Measurements from ENCODE around the gene CST3.
A peak's percentile ranks its signal among the peaks of the same experiment; 100 is the strongest.
"Not testable (repeated sequence)": the region's sequence is repeated elsewhere in the genome, so short reads cannot be mapped to it uniquely, and the experiment has no call there.

CST3 gene

GRCh38 chr20:23641936-23642751 is 4.4 kb upstream of the CST3 start:
- DNase-seq = peak; percentile 91

- no peak for DNase-seq
Measured at GRCh38 chr20:23640671-23641667, 3.2 kb upstream of the CST3 start.

DNA sequence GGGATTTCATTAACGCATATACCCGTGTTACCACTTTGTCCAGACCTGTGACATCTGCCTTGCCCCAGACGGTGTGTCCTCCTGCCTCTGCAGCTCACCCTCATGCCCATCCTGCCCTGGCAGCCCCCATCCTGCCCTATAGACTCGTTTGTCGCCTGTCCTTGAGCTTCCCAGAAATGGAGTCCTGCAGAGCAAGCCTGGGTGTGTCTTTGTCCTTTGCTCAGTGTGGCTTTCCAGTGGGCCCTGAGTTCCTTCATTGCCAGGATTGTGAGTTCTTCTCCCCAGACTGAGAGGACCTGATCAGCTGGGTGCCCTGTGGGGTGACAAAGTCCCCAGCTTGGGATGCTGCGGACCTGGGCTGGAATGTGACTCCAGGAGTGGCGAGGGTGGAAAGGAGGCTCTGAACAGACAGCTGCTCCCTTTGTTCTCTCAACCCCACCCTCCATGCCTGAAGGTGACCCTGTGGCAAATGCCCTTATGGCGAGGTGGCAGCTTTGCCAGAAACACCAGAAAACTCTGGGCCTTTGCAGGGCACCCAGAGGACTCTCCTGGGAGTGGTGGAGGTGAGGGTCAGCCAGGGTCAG is 2.4 kb upstream of the CST3 start:
- no peak for DNase-seq

DNA sequence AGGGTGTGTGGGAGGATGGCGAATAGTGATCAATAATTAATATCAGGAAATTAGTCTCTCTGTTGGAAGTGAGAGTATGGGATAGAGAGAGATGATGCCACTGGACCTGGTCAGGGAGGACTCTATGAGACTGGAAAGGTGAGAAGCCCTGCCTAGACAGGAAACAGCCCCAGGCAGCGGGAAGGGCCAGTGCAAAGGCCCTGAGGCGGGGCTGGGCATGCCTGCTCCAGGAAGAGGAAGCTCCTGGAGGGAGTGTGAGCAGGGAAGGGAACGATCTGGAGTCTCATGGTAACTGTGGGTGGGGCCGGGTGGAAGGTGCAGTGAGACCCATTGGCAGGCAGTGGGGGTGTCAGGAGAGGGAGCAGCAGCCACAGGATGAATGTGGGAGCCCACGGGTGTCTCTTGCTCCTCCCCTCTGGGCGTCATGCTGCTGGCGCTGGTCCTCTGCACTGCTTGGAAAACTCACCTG is 1.8 kb upstream of the CST3 start:
- no peak for DNase-seq

GRCh38 chr20:23638309-23638708 is 554 bp upstream of the CST3 start:
- no peak for DNase-seq

- no peak for DNase-seq
Measured at GRCh38 chr20:23636908-23637281, 860 bp downstream of the CST3 start.

GRCh38 chr20:23636182-23636907 is 1.4 kb downstream of the CST3 start:
- DNase-seq = no peak

- DNase-seq = not testable (repeated sequence)
Measured at GRCh38 chr20:23635768-23636090, 2.0 kb downstream of the CST3 start.

DNA sequence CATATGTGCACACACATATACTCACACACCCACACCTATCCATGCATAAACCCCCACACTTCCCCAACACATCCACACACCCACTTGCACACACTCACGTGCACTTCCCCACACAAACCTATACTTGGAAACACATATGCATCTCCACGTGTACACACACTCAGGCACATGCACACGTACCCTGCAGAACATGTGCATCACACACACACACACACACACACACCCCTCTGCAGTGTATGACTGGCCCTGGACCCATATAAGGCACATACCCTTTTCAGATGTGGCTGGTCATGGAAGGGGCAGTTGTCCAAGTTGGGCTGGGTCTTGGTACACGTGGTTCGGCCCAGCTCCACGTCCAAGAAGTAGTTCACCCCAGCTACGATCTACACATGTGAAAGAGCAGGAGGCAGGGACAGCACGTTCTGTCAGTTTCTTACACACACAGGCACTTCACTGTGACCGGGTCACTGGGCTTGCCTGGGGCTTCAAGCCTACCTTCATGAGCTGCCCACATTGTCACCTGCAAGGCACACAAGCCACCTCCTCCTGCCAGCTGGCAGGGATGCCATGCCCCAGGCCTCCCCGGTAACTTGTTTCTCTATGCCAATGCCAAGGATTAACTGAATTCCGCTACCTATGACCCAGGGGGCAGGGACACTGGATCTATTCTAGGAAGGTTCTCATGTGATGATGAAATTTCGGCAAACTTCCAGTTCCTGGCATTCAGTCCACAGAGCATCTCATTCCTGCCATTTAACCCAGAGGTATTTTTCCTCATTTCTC is 2.6 kb downstream of the CST3 start:
- DNase-seq = no peak

GRCh38 chr20:23634044-23634801 is 3.5 kb downstream of the CST3 start:
- DNase-seq = no peak

DNA sequence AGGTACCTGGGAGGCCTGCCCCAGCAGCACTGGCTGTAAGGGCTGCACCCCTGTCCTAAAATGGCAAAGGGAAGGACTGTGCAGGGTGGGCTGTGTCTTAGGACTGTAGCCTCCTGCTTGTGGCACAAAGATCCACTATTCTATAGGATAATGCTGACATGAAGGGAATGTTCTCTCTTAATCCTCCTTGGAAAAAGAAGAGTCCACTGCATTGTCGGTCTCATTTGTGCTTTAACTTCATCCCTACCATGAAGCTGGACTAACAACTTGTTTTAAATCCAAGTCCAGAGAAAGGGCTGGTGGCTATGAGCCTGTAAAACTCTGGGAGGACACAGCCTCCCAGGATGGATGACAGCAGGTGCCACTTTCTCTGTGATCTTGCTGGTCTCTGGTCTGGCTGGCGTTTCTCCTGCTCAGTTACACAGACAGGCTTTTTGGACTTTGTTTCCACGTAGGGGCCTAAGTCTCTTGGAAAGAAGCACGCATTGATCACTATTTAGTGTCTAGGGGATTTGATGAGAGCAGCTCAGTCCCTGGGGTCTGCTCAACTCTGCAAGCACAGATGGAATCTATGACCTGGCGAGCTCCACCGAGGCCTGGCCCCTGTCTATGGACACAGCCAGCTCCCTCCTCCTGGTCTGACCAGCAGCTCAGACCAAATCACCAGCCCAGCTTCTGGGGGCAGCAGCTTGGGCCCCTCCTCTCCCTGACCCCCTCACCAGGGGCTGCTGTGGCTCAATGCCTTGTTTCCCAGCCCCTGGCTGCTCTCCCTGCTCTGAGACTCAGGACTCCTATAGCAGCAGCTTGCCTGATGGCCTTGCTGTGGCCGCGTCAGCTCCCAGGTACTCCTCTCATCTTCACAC is 4.8 kb downstream of the CST3 start:
- DNase-seq = no peak

DNA sequence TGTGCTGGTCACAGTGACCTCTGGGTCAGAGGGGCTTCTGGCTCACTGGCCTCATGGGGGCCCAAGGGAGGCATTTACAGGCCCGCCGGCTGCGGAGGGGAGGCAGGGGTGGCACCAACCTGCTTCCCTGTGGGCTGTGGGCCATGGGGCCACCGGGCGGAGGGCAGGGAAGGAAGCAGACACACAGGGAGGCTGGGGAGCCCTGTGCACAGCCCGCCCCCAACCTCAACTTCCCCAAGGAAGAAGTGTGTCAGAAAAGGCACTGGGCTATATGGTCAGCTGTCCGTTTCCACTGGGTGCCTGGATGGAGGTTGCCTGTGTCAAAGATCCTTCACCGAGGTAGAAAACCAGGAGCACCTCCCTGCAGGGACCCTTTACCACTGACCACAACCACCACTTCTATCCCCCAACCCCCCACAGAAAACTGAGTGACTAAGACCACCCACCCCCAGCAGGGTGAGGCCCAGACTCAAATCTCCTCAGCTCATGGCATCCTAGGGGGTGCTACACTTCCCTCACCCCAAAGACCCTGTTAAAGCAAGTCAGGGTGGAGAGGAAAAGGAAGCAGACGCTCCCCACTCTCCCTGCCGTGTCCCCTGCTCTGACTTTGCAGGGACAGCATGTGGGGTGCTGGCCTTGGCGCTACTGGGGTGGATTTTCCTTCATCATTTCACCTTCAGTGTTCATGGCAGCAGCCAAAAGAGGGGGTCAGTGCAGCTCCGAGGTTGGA is 5.6 kb downstream of the CST3 start:
- no peak for DNase-seq

DNA sequence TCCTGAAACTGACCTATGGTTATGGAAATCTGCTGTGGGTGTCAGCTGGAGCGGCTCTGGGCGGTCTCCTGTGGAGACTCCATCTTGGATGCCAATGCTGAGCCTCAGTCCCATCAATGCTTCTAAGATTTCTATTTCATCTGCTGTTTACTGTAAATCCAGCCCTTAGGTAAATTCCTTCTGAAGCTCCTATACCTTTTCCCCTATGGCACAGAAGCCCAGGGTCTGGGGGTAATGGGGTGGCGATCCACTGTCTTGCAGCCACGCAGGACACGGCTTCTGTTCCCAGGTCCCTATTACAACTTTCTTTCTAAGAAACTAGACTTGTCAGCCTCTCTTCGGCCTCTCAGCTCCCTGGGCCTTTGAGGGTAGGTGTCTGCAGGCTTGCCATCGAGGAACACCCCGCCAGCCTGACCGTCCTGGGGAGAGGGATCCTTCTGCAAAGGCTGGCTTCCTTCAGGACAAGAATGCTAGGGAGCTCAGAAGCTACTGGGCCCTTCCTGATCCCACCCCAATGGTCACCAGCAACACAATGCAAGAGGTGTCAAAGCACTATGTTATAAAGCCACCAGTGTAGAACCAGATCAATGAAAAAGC is 6.4 kb downstream of the CST3 start:
- no peak for DNase-seq

DNA sequence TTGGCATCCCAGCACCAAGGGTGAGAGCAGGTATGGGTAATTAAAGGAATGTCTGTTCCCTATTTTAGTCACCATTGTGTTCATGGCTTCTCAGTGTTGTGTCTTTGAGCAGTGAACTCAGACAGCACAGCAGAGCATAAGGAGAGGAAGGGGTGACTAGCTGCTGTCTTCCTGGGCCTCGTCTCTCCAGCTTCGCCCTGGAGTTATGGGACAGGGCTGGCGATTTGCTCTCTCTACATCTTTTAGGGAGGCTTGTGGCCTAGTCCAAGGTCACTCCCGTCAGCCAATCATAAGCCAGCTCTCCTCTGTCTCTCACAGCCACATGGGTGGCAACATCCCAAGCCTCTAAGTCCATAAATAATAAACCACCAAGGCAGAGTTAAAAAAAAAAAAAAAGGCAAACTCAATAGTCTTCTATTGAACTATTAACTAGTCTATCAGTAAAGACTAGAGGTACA is 7.3 kb downstream of the CST3 start:
- no peak for DNase-seq

DNA sequence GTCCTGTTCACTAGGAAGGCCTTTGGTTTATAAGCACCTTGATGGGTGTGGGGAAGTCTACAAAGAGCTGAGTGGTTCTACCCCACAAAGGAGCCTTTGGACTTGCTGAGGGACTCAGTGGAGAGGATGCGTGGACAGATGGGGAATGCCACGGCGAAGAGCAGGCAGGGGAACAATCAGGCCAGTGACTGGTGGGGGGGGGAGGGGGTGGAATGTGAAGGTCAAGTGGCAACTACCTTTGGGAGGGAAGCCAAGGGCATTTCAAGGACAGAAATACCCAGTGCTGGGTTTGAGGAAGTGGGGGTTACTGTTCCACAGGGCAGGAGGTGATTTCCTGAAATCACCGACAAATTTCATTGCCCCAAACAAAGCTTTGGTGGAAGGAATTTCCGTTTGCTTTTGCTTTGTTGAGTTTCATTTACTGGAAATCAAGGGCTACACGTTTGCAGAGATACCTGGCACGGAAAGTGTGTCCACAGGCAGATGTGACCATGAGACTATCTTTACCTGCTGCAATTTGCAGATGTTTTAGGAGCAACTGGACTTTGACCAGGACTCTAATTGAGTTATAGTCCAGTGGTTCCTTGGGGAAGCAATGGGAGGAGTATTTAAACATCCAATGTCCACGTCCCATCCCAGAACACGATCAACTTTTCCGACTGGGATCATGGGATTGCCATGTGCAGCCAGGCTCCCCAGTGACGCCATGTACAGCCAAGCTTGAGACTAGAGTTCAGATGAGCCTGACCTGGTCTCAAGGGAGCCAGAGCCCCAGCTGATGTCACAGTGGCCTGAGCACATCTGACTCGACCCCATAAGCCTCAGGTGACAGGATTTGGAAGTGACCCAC is 8.0 kb downstream of the CST3 start:
- DNase-seq = no peak

DNA sequence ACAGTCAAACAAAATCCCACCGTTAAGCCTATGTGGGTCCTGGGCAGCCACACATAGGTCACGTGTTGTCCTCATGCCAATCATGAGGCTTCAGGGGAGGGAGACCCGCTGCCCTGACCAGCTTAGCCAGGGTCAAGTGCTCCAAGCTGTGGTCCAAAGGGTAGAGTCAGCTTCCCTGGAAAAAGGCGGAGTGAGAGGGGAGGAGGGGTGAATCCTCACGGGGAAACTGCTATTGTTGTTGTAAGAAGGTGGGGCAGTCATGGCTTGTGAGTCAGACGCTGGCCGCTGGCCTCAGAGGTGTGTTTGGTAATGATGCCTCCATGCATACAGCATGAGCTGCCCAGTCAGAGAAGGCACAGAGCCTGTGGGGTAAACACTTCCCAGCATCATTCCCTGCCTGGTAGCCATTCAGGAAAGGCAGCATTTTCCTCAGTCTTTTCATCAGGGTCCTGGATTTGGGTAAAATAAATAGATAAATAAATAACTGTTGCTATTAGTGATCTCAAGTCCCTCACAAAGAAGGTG is 8.7 kb downstream of the CST3 start:
- DNase-seq = peak; percentile 37

DNA sequence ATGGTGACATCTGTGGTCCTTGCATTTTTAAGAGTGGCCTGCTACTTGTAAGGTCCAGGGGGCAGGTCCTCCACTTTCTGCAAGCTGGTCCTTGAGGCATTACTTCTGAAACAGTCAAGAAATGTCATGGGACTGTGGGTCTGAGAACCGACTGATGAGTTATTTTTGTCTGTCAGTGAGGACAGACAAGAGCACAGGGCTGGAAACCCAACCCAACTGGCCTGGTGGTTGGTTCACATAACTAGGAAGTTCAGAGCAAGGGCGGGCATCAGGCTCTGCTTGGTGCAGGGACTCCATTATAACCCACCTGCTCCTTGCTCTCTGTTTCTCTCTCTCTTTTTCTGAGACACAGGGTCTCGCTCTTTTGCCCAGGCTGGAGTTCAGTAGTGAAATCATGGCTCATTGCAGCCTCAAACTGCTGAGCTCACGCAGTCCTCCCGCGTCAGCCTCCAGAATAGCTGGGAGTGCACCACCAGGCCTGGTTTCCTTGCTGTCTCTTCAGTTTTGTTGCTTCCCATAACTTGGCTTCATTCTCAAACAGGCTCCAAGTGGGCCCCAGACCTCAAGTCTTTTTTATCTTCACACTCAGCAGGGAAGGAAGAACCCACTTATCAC is 9.2 kb downstream of the CST3 start:
- no peak for DNase-seq

Data from EL (cell line).